DMS153 treated with DMSO at 0.1 percent for 48 hours (cell line): ENCODE data around the gene PAGE2.
"Not testable (repeated sequence)": the region's sequence is repeated elsewhere in the genome, so short reads cannot be mapped to it uniquely, and the experiment has no call there.

Experiments
- DNase-seq: peaks from one replicate; lab custom pipeline; 2025; ENCODE audit not compliant: unreplicated experiment; lab: John Stamatoyannopoulos, UW

PAGE2 gene

GRCh38 chrX:55120761-55121358 is 32.0 kb downstream of the PAGE2 start:
- DNase-seq = no peak

GRCh38 chrX:55123900-55124299 is 35.1 kb downstream of the PAGE2 start:
- no peak for DNase-seq

GRCh38 chrX:55127692-55128091 is 38.9 kb downstream of the PAGE2 start:
- DNase-seq = no peak

GRCh38 chrX:55129361-55129760 is 40.5 kb downstream of the PAGE2 start:
- DNase-seq = no peak

GRCh38 chrX:55130481-55130880 is 41.7 kb downstream of the PAGE2 start:
- no peak for DNase-seq

- no peak for DNase-seq
These were observed 43.6 kb downstream of the PAGE2 start for GRCh38 chrX:55132416-55132815.

- DNase-seq = peak; percentile 4
These were observed 46.4 kb downstream of the PAGE2 start for GRCh38 chrX:55135171-55135570.

- DNase-seq = not testable (repeated sequence)
These were observed 52.0 kb downstream of the PAGE2 start for GRCh38 chrX:55140800-55141199.
